NB4 (cell line): ENCODE data around the gene PCBP4.

Experiments
- POLR2A ChIP-seq: IDR thresholded peaks from 2 replicates; pipeline ENCODE4 v1.6.1; 2011; ENCODE audit warnings: mild to moderate bottlenecking; ENCODE audit not compliant: insufficient read length; ENCODE audit errors: extremely low read depth
- TF ChIP-seq, protein P1 (sequence below): IDR thresholded peaks from one replicate; pipeline ENCODE4 v1.5.1; 2012; ENCODE audit warnings: low read depth, low read length

DNA sequence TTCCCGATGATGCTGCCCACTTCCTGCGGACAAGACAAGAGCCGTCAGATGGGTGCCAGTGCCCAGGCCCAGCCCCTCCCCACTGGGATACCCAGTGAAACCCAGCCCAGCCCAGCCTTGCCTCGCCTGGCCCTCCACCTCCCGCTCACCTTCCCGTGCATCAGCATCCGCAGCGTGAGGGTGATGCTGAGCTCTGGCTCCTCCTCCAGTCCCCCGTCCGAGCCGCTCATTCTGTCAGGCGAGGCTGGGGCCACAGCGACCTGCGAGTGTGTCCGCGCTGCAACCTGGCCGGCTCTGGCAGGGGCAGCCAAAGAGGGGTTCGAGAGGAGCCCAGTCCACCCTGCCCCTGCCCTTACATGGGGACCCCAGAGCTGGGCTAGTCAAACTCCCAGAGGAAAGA, 6.2 kb downstream of the PCBP4 start:
- TF ChIP-seq, protein P1, sequence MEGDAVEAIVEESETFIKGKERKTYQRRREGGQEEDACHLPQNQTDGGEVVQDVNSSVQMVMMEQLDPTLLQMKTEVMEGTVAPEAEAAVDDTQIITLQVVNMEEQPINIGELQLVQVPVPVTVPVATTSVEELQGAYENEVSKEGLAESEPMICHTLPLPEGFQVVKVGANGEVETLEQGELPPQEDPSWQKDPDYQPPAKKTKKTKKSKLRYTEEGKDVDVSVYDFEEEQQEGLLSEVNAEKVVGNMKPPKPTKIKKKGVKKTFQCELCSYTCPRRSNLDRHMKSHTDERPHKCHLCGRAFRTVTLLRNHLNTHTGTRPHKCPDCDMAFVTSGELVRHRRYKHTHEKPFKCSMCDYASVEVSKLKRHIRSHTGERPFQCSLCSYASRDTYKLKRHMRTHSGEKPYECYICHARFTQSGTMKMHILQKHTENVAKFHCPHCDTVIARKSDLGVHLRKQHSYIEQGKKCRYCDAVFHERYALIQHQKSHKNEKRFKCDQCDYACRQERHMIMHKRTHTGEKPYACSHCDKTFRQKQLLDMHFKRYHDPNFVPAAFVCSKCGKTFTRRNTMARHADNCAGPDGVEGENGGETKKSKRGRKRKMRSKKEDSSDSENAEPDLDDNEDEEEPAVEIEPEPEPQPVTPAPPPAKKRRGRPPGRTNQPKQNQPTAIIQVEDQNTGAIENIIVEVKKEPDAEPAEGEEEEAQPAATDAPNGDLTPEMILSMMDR, result no peak
- no peak for TF ChIP-seq POLR2A
